Lower leg skin (tissue), 4 donors: ENCODE data around the gene TSPAN33. TPM values are rescaled to one million over a fixed set of nuclear protein-coding genes. Genes with fewer than 3 reads are reported as not detected.
"Not testable (repeated sequence)": the region's sequence is repeated elsewhere in the genome, so short reads cannot be mapped to it uniquely, and the experiment has no call there.

ENCODE experiments used
- DNase-seq, 2 donors: peaks; one replicate each; pipeline ENCODE4 v3.0.0-alpha.2; 2019; ENCODE audit warnings: low spot score in 2 of 2
- H3K4me3 ChIP-seq: fragments of 200-600 bp; sonication (generic); 2 replicates; pipeline ENCODE4 v1.5.1; 2017; ENCODE audit warnings: mild to moderate bottlenecking, low read depth; ENCODE audit not compliant: poor library complexity, severe bottlenecking
- POLR2A ChIP-seq, 2 donors: fragments of 450-650 bp; IDR thresholded peaks; one replicate each; pipeline ENCODE4 v1.6.1; 2016 to 2017; ENCODE audit warnings: antibody characterized with exemption in 2 of 2, mild to moderate bottlenecking in 1 of 2, moderate library complexity in 1 of 2
- WGBS, 2 donors: methylation state at CpG; one replicate each; pipeline ENCODE4 v1.1.5; 2018; 5-methylcytosine and 5-hydroxymethylcytosine counted together
- intact Hi-C: fragments of 100-400 bp; cut with DNase I; formaldehyde crosslinking; loops from one replicate; pipeline ENCODE4 v1.15.0; 2023; ENCODE audit warnings: low total_unique reads
- total RNA-seq, 4 donors: library from RNA; depleted of rRNA; stranded (reverse); fragments of >200 nt; gene quantifications; one replicate each; pipeline ENCODE4 v1.1.0, GENCODE V29; 2016
- TF ChIP-seq, protein P1 (sequence below), 3 donors: fragments of 450-650 bp; IDR thresholded peaks; one replicate each; pipeline ENCODE4 v1.5.1; 2016; ENCODE audit warnings: antibody characterized with exemption in 3 of 3, mild to moderate bottlenecking in 3 of 3, moderate library complexity in 2 of 3

TSPAN33 gene
- total RNA-seq, 4 donors from 2014 or later = 7.4 to 13.4 (median 9.9) TPM

DNA sequence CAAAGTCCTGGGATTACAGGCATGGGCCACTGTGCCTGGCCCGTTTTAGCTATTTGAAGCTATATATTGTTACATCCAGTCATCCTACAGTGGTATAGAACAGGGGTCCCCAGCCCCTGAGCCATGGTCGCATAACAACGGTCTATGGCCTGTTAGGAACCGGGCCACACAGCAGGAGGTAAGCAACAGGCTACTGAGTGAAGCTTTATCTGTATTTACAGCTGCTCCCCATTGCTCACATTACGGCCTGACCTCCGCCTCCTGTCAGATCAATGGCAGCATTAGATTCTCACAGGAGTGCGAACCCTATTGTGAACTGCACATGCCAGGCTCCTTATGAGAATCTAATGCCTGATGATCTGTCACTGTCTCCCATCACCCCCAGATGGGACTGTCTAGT, 26.3 kb upstream of the TSPAN33 start:
- intact Hi-C loops = no loop called here
- peak in 1 of 2 donors; percentile 45 for DNase-seq
- no peak for TF ChIP-seq POLR2A (IDR thresholded peaks at IDR 0.05)
- TF ChIP-seq, protein P1, sequence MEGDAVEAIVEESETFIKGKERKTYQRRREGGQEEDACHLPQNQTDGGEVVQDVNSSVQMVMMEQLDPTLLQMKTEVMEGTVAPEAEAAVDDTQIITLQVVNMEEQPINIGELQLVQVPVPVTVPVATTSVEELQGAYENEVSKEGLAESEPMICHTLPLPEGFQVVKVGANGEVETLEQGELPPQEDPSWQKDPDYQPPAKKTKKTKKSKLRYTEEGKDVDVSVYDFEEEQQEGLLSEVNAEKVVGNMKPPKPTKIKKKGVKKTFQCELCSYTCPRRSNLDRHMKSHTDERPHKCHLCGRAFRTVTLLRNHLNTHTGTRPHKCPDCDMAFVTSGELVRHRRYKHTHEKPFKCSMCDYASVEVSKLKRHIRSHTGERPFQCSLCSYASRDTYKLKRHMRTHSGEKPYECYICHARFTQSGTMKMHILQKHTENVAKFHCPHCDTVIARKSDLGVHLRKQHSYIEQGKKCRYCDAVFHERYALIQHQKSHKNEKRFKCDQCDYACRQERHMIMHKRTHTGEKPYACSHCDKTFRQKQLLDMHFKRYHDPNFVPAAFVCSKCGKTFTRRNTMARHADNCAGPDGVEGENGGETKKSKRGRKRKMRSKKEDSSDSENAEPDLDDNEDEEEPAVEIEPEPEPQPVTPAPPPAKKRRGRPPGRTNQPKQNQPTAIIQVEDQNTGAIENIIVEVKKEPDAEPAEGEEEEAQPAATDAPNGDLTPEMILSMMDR (IDR thresholded peaks at IDR 0.05) = no peak
- no peak overlapping the region for H3K4me3 ChIP-seq
- 90% methylated on average over 7 of the region's 7 CpGs for WGBS, 2 donors

DNA sequence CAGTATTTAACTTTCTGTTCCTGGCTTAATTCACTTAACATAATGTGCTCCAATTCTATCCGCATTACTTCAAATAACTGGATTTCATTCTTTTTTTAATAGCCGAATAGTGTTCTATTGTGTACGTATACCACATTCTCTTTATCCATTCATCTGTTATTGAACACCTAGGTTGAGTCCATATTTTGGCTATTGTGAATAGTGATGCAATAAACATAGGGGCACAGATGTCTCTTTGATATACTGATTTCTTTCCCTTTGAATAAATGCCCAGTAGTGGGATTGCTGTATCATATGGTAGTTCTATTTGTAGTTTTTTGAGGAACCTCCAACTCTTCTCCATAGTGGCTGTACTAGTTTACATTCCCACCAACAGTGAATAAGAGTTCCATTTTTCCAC, 25.5 kb upstream of the TSPAN33 start:
- WGBS, 2 donors = 81 to 97% methylated on average over 3 of the region's 3 CpGs
- no peak for DNase-seq
- intact Hi-C loops = no loop called here
- H3K4me3 ChIP-seq = no peak overlapping the region
- no peak for TF ChIP-seq POLR2A (IDR thresholded peaks at IDR 0.05)
- TF ChIP-seq, protein P1 (IDR thresholded peaks at IDR 0.05) = no peak

DNA sequence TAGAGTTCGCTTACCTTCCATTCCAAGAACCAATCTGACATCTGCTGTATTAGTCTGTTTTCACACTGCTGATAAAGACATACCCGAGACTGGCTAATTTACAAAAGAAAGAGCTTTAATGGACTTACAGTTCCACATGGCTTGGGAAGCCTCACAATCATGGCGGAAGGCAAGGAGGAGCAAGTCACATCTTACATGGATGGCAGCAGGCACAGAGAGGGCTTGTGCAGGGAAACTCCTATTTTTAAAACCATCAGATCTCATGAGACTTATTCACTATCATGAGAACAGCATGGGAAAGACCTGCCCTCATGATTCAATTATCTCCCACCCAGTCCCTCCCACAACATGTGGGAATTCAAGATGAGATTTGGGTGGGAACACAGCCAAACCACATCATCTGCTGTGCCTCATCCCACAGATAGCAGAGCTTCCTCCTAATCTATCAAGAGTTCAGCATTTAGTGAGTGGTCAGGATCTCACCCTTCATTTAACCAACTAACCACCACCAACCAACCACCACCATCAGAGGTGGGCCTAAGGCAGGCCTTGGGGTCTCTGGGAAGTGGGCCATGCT, 22.9 kb upstream of the TSPAN33 start:
- intact Hi-C loops, DNase-seq, H3K4me3 ChIP-seq: not testable (repeated sequence)
- 95 to 96% methylated on average over 3 of the region's 3 CpGs for WGBS, 2 donors

DNA sequence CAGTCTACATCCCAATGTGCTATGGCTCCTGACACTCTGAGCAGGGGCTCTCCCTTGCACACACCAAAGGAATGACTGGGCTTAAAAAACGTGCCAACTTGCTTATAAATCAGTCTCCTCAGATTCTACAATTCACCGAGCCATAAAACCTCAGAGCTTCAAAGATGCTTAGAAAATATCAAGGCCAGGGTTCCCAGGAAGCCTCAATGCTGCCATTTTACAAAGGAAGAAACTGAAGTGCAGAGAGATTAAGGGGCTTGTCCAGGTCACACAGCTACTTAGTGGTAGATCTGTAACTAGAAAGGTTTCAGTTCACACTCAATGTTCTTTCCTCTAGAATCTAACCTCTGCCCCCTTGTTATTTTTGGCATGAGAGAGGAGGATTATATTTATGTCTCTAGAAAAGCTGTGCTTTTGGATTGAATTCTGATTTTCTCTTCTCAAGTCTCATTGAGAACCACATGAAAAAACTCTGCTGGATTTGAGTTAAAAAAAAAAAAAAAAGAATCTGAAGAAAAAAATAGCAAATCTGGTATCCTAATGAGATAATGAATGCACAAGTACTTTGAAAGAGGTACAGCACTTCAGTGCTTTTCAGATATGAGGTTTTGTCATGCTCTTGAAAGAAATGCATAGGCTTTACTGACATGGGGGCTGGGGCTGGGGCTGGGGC, 22.3 kb upstream of the TSPAN33 start:
- TF ChIP-seq POLR2A (IDR thresholded peaks at IDR 0.05) = no peak
- TF ChIP-seq, protein P1 (IDR thresholded peaks at IDR 0.05) = no peak
- intact Hi-C loops = no loop called here
- no peak for DNase-seq
- H3K4me3 ChIP-seq = no peak overlapping the region
- 70 to 86% methylated on average over 2 of the region's 2 CpGs for WGBS, 2 donors

DNA sequence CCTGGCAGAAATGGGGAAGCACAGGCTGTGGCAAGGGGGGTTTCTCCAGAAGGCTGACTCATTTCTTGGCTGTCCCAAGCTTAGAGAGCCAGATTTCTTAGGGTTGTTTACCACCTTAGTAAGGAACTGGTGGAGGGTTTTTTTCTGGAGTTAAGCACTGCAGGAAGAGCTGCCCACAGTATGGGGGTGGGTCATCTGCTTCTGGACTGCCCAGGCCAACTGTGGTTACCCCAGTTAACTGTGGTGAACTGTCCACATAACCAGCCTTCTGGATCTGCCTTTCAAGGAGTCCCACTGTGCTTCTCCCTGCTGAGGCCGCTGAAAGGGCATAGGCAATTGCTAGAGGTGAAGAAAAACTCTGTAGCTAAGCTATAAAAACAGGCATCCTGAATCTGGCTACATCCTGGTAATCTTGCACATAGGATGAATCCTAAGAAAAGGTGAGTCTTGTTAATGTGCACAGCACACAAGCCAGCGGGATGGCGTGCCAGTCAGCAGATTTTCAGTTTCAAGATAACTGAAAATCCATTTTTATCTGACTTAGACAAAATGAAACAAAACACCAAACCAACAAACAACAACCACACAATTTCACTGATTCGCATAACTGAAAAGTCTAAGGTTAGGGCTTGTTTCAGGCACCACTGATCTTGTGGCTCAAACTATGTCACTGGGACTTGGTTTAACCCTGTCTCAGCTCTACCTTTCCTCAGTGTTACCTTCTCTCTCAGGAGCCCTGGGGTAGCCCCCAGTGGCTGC, 21.6 kb upstream of the TSPAN33 start:
- H3K4me3 ChIP-seq = no peak overlapping the region
- no peak for DNase-seq
- WGBS, 2 donors = 82 to 86% methylated on average over 4 of the region's 4 CpGs
- no peak for TF ChIP-seq POLR2A (IDR thresholded peaks at IDR 0.05)
- TF ChIP-seq, protein P1 (IDR thresholded peaks at IDR 0.05) = no peak
- intact Hi-C loops = no loop called here

DNA sequence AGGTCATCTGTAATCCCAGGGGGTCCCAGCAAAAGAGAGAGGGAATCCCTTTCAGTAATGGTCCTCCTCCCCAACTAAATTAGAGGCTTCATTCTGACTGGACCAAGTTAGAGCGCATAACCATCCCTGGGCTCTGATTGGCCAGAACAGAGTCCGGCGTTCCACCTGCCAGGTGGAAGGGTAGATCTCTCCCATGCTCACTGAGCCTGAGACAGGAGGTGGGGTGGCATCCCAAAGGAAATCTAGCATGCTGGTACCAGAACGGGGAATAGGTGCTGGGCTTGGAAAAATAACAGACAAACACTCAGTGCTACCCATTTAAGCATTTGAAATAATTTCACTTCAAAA, 21.0 kb upstream of the TSPAN33 start:
- 93 to 94% methylated on average over 4 of the region's 4 CpGs for WGBS, 2 donors
- no peak for DNase-seq
- no peak for TF ChIP-seq POLR2A (IDR thresholded peaks at IDR 0.05)
- TF ChIP-seq, protein P1 (IDR thresholded peaks at IDR 0.05) = no peak
- intact Hi-C loops = no loop called here
- H3K4me3 ChIP-seq = no peak overlapping the region
